H7 (cell line): Measurements from ENCODE around the gene SCN8A. TPM values are rescaled to one million over a fixed set of nuclear protein-coding genes. Genes with fewer than 3 reads are reported as not detected.
A peak's percentile ranks its signal among the peaks of the same experiment; 100 is the strongest.

Experiments used
- DNase-seq: peaks from one replicate; pipeline ENCODE4 v3.0.0; 2012
- H3K27me3 ChIP-seq: 2 replicates; pipeline ENCODE4 v1.6.0; 2011; ENCODE audit warnings: mild to moderate bottlenecking, low read length; ENCODE audit not compliant: control insufficient read depth, insufficient read depth
- H3K36me3 ChIP-seq: replicated peaks from 2 replicates; pipeline ENCODE4 v1.5.1; 2011; ENCODE audit warnings: low read length; ENCODE audit not compliant: control insufficient read depth, insufficient read depth
- H3K4me3 ChIP-seq: 2 replicates; pipeline ENCODE4 v1.5.1; 2011; ENCODE audit warnings: low read depth, mild to moderate bottlenecking, control low read depth, low read length, moderate library complexity; ENCODE audit not compliant: insufficient read depth
- total RNA-seq: library from RNA; depleted of rRNA; stranded (reverse); fragments of >200 nt; shearing (Covaris generic); gene quantifications from 2 replicates; pipeline ENCODE4 v1.2.3, GENCODE V29; 2014

Gene SCN8A
- total RNA-seq, 1 experiment from 2014 or later = 3.9 TPM

- H3K36me3 ChIP-seq = no peaks in the 10 kb centered on the region; the same call in 1 of the 2 replicates
- no peak overlapping the region for H3K4me3 ChIP-seq
- DNase-seq = no peak
- no peaks in the 10 kb centered on the region for H3K27me3 ChIP-seq
These were observed 102.5 kb downstream of the SCN8A start for GRCh38 chr12:51693569-51693968.

- DNase-seq = no peak
- Histone ChIP-seq H3K36me3 (no peaks in the 10 kb centered on the region; the same call in 1 of the 2 replicates), H3K4me3 (no peak overlapping the region), H3K27me3 (no peaks in the 10 kb centered on the region)
These were observed 103.1 kb downstream of the SCN8A start for GRCh38 chr12:51694146-51694545.

GRCh38 chr12:51695241-51696010 lies 104.4 kb downstream of the SCN8A start:
- no peak for DNase-seq
- no peaks in the 10 kb centered on the region for H3K36me3 ChIP-seq
- H3K27me3 ChIP-seq = no peaks in the 10 kb centered on the region
- no peak overlapping the region for H3K4me3 ChIP-seq

GRCh38 chr12:51699219-51699618 lies 108.2 kb downstream of the SCN8A start:
- no peak for DNase-seq
- H3K4me3 ChIP-seq = no peak overlapping the region
- no peaks in the 10 kb centered on the region for H3K27me3 ChIP-seq
- H3K36me3 ChIP-seq = no peaks in the 10 kb centered on the region; the same call in 1 of the 2 replicates

- H3K27me3 ChIP-seq = no peaks in the 10 kb centered on the region
- H3K4me3 ChIP-seq = no peak overlapping the region
- no peaks in the 10 kb centered on the region; the same call in 1 of the 2 replicates for H3K36me3 ChIP-seq
- no peak for DNase-seq
These were observed 109.9 kb downstream of the SCN8A start for GRCh38 chr12:51700887-51701286.

GRCh38 chr12:51702587-51702986 lies 111.6 kb downstream of the SCN8A start:
- Histone ChIP-seq H3K4me3 (no peak overlapping the region), H3K36me3 (no peaks in the 10 kb centered on the region; the same call in 1 of the 2 replicates), H3K27me3 (no peaks in the 10 kb centered on the region)
- no peak for DNase-seq

GRCh38 chr12:51705450-51705849 lies 114.4 kb downstream of the SCN8A start:
- Histone ChIP-seq H3K36me3 (no peaks in the 10 kb centered on the region; the same call in 1 of the 2 replicates), H3K4me3 (no peak overlapping the region), H3K27me3 (no peaks in the 10 kb centered on the region)
- DNase-seq = no peak

GRCh38 chr12:51706206-51706605 lies 115.2 kb downstream of the SCN8A start:
- no peaks in the 10 kb centered on the region for H3K36me3 ChIP-seq
- no peak overlapping the region for H3K4me3 ChIP-seq
- H3K27me3 ChIP-seq = no peaks in the 10 kb centered on the region
- no peak for DNase-seq

- H3K27me3 ChIP-seq = no peaks in the 10 kb centered on the region
- H3K4me3 ChIP-seq = no peak overlapping the region
- no peak for DNase-seq
- no peaks in the 10 kb centered on the region for H3K36me3 ChIP-seq
These were observed 123.6 kb downstream of the SCN8A start for GRCh38 chr12:51714666-51715065.

GRCh38 chr12:51717326-51717925 lies 126.4 kb downstream of the SCN8A start:
- Histone ChIP-seq H3K27me3 (no peaks in the 10 kb centered on the region), H3K36me3 (no peaks in the 10 kb centered on the region), H3K4me3 (no peak overlapping the region)
- no peak for DNase-seq

GRCh38 chr12:51721282-51721940 lies 130.4 kb downstream of the SCN8A start:
- no peaks in the 10 kb centered on the region; the same call in 1 of the 2 replicates for H3K36me3 ChIP-seq
- H3K27me3 ChIP-seq = no peaks in the 10 kb centered on the region
- H3K4me3 ChIP-seq = no peak overlapping the region
- peak; percentile 64 for DNase-seq

GRCh38 chr12:51722431-51722830 lies 131.4 kb downstream of the SCN8A start:
- no peak for DNase-seq
- no peaks in the 10 kb centered on the region for H3K27me3 ChIP-seq
- H3K36me3 ChIP-seq = no peaks in the 10 kb centered on the region; the same call in 1 of the 2 replicates
- H3K4me3 ChIP-seq = no peak overlapping the region

- H3K36me3 ChIP-seq = no peaks in the 10 kb centered on the region; the same call in 1 of the 2 replicates
- H3K27me3 ChIP-seq = no peaks in the 10 kb centered on the region
- H3K4me3 ChIP-seq = no peak overlapping the region
- no peak for DNase-seq
These were observed 135.1 kb downstream of the SCN8A start for GRCh38 chr12:51726161-51726560.

- no peaks in the 10 kb centered on the region; the same call in 1 of the 2 replicates for H3K36me3 ChIP-seq
- no peaks in the 10 kb centered on the region for H3K27me3 ChIP-seq
- no peak overlapping the region for H3K4me3 ChIP-seq
- DNase-seq = no peak
These were observed 135.9 kb downstream of the SCN8A start for GRCh38 chr12:51726931-51727330.

GRCh38 chr12:51729331-51729730 lies 138.3 kb downstream of the SCN8A start:
- DNase-seq = no peak
- Histone ChIP-seq H3K27me3 (no peaks in the 10 kb centered on the region), H3K36me3 (no peaks in the 10 kb centered on the region), H3K4me3 (no peak overlapping the region)
